Measurements from ENCODE around the gene MBOAT2.
"Not testable (repeated sequence)": the region's sequence is repeated elsewhere in the genome, so short reads cannot be mapped to it uniquely, and the experiment has no call there.

Gene MBOAT2

GRCh38 chr2:9003616-9004337 is at the start of gene MBOAT2:
MBOAT2 (minus strand) TSS chr2:9003684; CDS start chr2:9003614, 70 bp downstream.
- in situ Hi-C loops (cut with HindIII; ENCODE audit: low sequenced_read_pairs): no loop called here

- in situ Hi-C loops (cut with HindIII; ENCODE audit: low sequenced_read_pairs): no loop called here
Observed at GRCh38 chr2:9052821-9053533, 49.5 kb upstream of the MBOAT2 start.

- in situ Hi-C loops (cut with HindIII; ENCODE audit: low sequenced_read_pairs): not testable (repeated sequence)
Observed at GRCh38 chr2:9051451-9051850, 48.0 kb upstream of the MBOAT2 start.

- in situ Hi-C loops (cut with HindIII; ENCODE audit: low sequenced_read_pairs): no loop called here
Observed at GRCh38 chr2:9050122-9050809, 46.8 kb upstream of the MBOAT2 start.

GRCh38 chr2:9045595-9045994 is 42.1 kb upstream of the MBOAT2 start:
- in situ Hi-C loops (cut with HindIII; ENCODE audit: low sequenced_read_pairs): no loop called here

- in situ Hi-C loops (cut with HindIII; ENCODE audit: low sequenced_read_pairs): not testable (repeated sequence)
Observed at GRCh38 chr2:9043491-9043890, 40.0 kb upstream of the MBOAT2 start.

- in situ Hi-C loops (cut with HindIII; ENCODE audit: low sequenced_read_pairs): no loop called here
Observed at GRCh38 chr2:9037166-9037565, 33.7 kb upstream of the MBOAT2 start.

- in situ Hi-C loops (cut with HindIII; ENCODE audit: low sequenced_read_pairs): no loop called here
Observed at GRCh38 chr2:9033385-9034168, 30.1 kb upstream of the MBOAT2 start.

- in situ Hi-C loops (cut with HindIII; ENCODE audit: low sequenced_read_pairs): no loop called here
Observed at GRCh38 chr2:9032536-9033255, 29.2 kb upstream of the MBOAT2 start.

- in situ Hi-C loops (cut with HindIII; ENCODE audit: low sequenced_read_pairs): no loop called here
Observed at GRCh38 chr2:9032121-9032520, 28.6 kb upstream of the MBOAT2 start.

- in situ Hi-C loops (cut with HindIII; ENCODE audit: low sequenced_read_pairs): no loop called here
Observed at GRCh38 chr2:9031246-9031645, 27.8 kb upstream of the MBOAT2 start.

GRCh38 chr2:9030841-9031240 is 27.4 kb upstream of the MBOAT2 start:
- in situ Hi-C loops (cut with HindIII; ENCODE audit: low sequenced_read_pairs): no loop called here

GRCh38 chr2:9030190-9030589 is 26.7 kb upstream of the MBOAT2 start:
- in situ Hi-C loops (cut with HindIII; ENCODE audit: low sequenced_read_pairs): no loop called here

- in situ Hi-C loops (cut with HindIII; ENCODE audit: low sequenced_read_pairs): no loop called here
Observed at GRCh38 chr2:9029721-9030120, 26.2 kb upstream of the MBOAT2 start.

GRCh38 chr2:9027884-9028283 is 24.4 kb upstream of the MBOAT2 start:
- in situ Hi-C loops (cut with HindIII; ENCODE audit: low sequenced_read_pairs): no loop called here

- in situ Hi-C loops (cut with HindIII; ENCODE audit: low sequenced_read_pairs): no loop called here
Observed at GRCh38 chr2:9025746-9026145, 22.3 kb upstream of the MBOAT2 start.

- in situ Hi-C loops (cut with HindIII; ENCODE audit: low sequenced_read_pairs): no loop called here
Observed at GRCh38 chr2:9024575-9024974, 21.1 kb upstream of the MBOAT2 start.

- in situ Hi-C loops (cut with HindIII; ENCODE audit: low sequenced_read_pairs): no loop called here
Observed at GRCh38 chr2:9021563-9022211, 18.2 kb upstream of the MBOAT2 start.

GRCh38 chr2:9020267-9020666 is 16.8 kb upstream of the MBOAT2 start:
- in situ Hi-C loops (cut with HindIII; ENCODE audit: low sequenced_read_pairs): no loop called here

GRCh38 chr2:9018534-9018933 is 15.1 kb upstream of the MBOAT2 start:
- in situ Hi-C loops (cut with HindIII; ENCODE audit: low sequenced_read_pairs): no loop called here

Data from endothelial cell of hepatic sinusoid (primary cell).